Measurements from ENCODE around the gene TNPO2. TPM values are rescaled to one million over a fixed set of nuclear protein-coding genes. Genes with fewer than 3 reads are reported as not detected.
A peak's percentile ranks its signal among the peaks of the same experiment; 100 is the strongest.
"Not testable (repeated sequence)": the region's sequence is repeated elsewhere in the genome, so short reads cannot be mapped to it uniquely, and the experiment has no call there.

Gene TNPO2
- total RNA-seq, 1 experiment from 2014 or later: 89.5 TPM

- intact Hi-C loops (cut with micrococcal nuclease): no loop called here
- Mint-ChIP-seq H3K9me3 (ENCODE audit: unreplicated experiment) (no peaks in the 10 kb centered on the region), H3K27ac (ENCODE audit: low read depth, unreplicated experiment) (no peak overlapping the region), H3K4me3 (ENCODE audit: unreplicated experiment) (no peak overlapping the region), H3K27me3 (ENCODE audit: insufficient read depth, unreplicated experiment) (no peaks in the 10 kb centered on the region), H3K4me1 (ENCODE audit: insufficient read depth, unreplicated experiment) (peaks cover 18% of the 10 kb centered on the region), H3K36me3 (ENCODE audit: insufficient read depth, unreplicated experiment) (peaks cover 57% of the 10 kb centered on the region)
- no TSS peak for BruUV-seq (replicated peaks)
- ChIA-PET POLR2A (no interaction called here), CTCF (interaction anchor here (0.5 to 0.6 kb wide), 2 partner anchors 9 to 13 kb away, joined by 3 to 4 read pairs; no protein-coding TSS in a partner anchor)
- TF ChIP-seq CTCF (IDR thresholded peaks at IDR 0.05; ENCODE audit: unreplicated experiment): no peak
- DNase-seq (ENCODE audit: unreplicated experiment): no peak
These were observed 6.3 kb upstream of the TNPO2 start for GRCh38 chr19:12730064-12730463.

- DNase-seq (ENCODE audit: unreplicated experiment): no peak
- no peaks in the 10 kb centered on the region for H3K9me3 Mint-ChIP-seq (ENCODE audit: unreplicated experiment)
- ChIA-PET CTCF (interaction anchor here (0.8 to 1.2 kb wide), 4 partner anchors 10 to 51 kb away, joined by 3 to 5 read pairs (median 4); no protein-coding TSS in a partner anchor), POLR2A (interaction anchor here (1.5 to 3.0 kb wide), 2 partner anchors 9 to 61 kb away, joined by 3 to 8 read pairs; partner anchors contain the start of gene GET3)
- intact Hi-C loops (cut with micrococcal nuclease): no loop called here
- no peaks in the 10 kb centered on the region for H3K27me3 Mint-ChIP-seq (ENCODE audit: insufficient read depth, unreplicated experiment)
- H3K36me3 Mint-ChIP-seq (ENCODE audit: insufficient read depth, unreplicated experiment): peaks cover 59% of the 10 kb centered on the region
- TF ChIP-seq CTCF (IDR thresholded peaks at IDR 0.05; ENCODE audit: unreplicated experiment): no peak
- H3K4me3 Mint-ChIP-seq (ENCODE audit: unreplicated experiment): no peak overlapping the region
- H3K4me1 Mint-ChIP-seq (ENCODE audit: insufficient read depth, unreplicated experiment): peaks cover 18% of the 10 kb centered on the region
- BruUV-seq (replicated peaks): no TSS peak
- no peak overlapping the region for H3K27ac Mint-ChIP-seq (ENCODE audit: low read depth, unreplicated experiment)
These were observed 4.2 kb upstream of the TNPO2 start for GRCh38 chr19:12727745-12728433.

GRCh38 chr19:12726988-12727316 lies 3.2 kb upstream of the TNPO2 start:
- no peak for DNase-seq (ENCODE audit: unreplicated experiment)
- Mint-ChIP-seq H3K9me3 (ENCODE audit: unreplicated experiment) (no peaks in the 10 kb centered on the region), H3K27me3 (ENCODE audit: insufficient read depth, unreplicated experiment) (no peaks in the 10 kb centered on the region), H3K36me3 (ENCODE audit: insufficient read depth, unreplicated experiment) (peaks cover 55% of the 10 kb centered on the region), H3K4me3 (ENCODE audit: unreplicated experiment) (no peak overlapping the region), H3K4me1 (ENCODE audit: insufficient read depth, unreplicated experiment) (peaks cover 12% of the 10 kb centered on the region), H3K27ac (ENCODE audit: low read depth, unreplicated experiment) (peak overlapping the region; percentile 16)
- intact Hi-C loops (cut with micrococcal nuclease): no loop called here
- BruUV-seq (replicated peaks): no TSS peak
- CTCF ChIA-PET: interaction anchor here (0.5 to 0.8 kb wide), 3 partner anchors 13 to 1589 kb away, joined by 3 read pairs; no protein-coding TSS in a partner anchor
- POLR2A ChIA-PET: interaction anchor here (0.5 to 3.0 kb wide), 4 partner anchors 10 to 107 kb away, joined by 3 to 8 read pairs (median 4); partner anchors contain the start of gene GET3
- TF ChIP-seq CTCF (IDR thresholded peaks at IDR 0.05; ENCODE audit: unreplicated experiment): no peak

GRCh38 chr19:12725612-12726011 lies 1.9 kb upstream of the TNPO2 start:
- CTCF ChIA-PET: interaction anchor here (0.6 to 0.7 kb wide), 2 partner anchors 16 to 252 kb away, joined by 3 read pairs; no protein-coding TSS in a partner anchor

More at GRCh38 chr19:12725612-12726011, 1.9 kb upstream of the TNPO2 start:
- H3K4me3 Mint-ChIP-seq (ENCODE audit: unreplicated experiment); intact Hi-C loops (cut with micrococcal nuclease); H3K9me3 Mint-ChIP-seq (ENCODE audit: unreplicated experiment); H3K27me3 Mint-ChIP-seq (ENCODE audit: insufficient read depth, unreplicated experiment); H3K27ac Mint-ChIP-seq (ENCODE audit: low read depth, unreplicated experiment); BruUV-seq (replicated peaks); DNase-seq (ENCODE audit: unreplicated experiment): not testable (repeated sequence)
- peaks cover 58% of the 10 kb centered on the region for H3K36me3 Mint-ChIP-seq (ENCODE audit: insufficient read depth, unreplicated experiment)
- H3K4me1 Mint-ChIP-seq (ENCODE audit: insufficient read depth, unreplicated experiment): peaks cover 14% of the 10 kb centered on the region
- POLR2A ChIA-PET: interaction anchor here (0.6 to 3.0 kb wide), 2 partner anchors 11 to 24 kb away, joined by 3 to 8 read pairs; partner anchors contain the start of gene GET3

Measured in MCF 10A (cell line).